Activated CD8-positive, alpha-beta memory T cell treated with anti-CD3 and anti-CD28 coated beads, Interleukin-2, amount 50 U/mL, for 1 hour (primary cell): ENCODE measurements around the gene CLEC16A.

Source experiments
- DNase-seq: peaks from one replicate; pipeline ENCODE4 v3.0.0-alpha.2; 2020; ENCODE audit errors: extremely low read depth

CLEC16A gene

GRCh38 chr16:11045441-11045840 lies 101.1 kb downstream of the CLEC16A start:
- DNase-seq: no peak

GRCh38 chr16:11045846-11046245 lies 101.5 kb downstream of the CLEC16A start:
- no peak for DNase-seq

- DNase-seq: no peak
Measured at GRCh38 chr16:11046382-11046931, 102.1 kb downstream of the CLEC16A start.

GRCh38 chr16:11047057-11047456 lies 102.7 kb downstream of the CLEC16A start:
- DNase-seq: no peak

- no peak for DNase-seq
Measured at GRCh38 chr16:11047939-11048800, 103.8 kb downstream of the CLEC16A start.

GRCh38 chr16:11049396-11050059 lies 105.2 kb downstream of the CLEC16A start:
- DNase-seq: no peak

GRCh38 chr16:11050536-11050935 lies 106.2 kb downstream of the CLEC16A start:
- DNase-seq: no peak

GRCh38 chr16:11050944-11051343 lies 106.6 kb downstream of the CLEC16A start:
- no peak for DNase-seq

GRCh38 chr16:11051430-11051829 lies 107.1 kb downstream of the CLEC16A start:
- no peak for DNase-seq

GRCh38 chr16:11051879-11052808 lies 107.8 kb downstream of the CLEC16A start:
- no peak for DNase-seq

- no peak for DNase-seq
Measured at GRCh38 chr16:11053916-11054460, 109.6 kb downstream of the CLEC16A start.

- DNase-seq: no peak
Measured at GRCh38 chr16:11056090-11056992, 112.0 kb downstream of the CLEC16A start.

- no peak for DNase-seq
Measured at GRCh38 chr16:11056993-11057649, 112.8 kb downstream of the CLEC16A start.

GRCh38 chr16:11057711-11058345 lies 113.5 kb downstream of the CLEC16A start:
- no peak for DNase-seq

GRCh38 chr16:11058832-11059231 lies 114.5 kb downstream of the CLEC16A start:
- no peak for DNase-seq

- no peak for DNase-seq
Measured at GRCh38 chr16:11059588-11059987, 115.2 kb downstream of the CLEC16A start.

- no peak for DNase-seq
Measured at GRCh38 chr16:11060364-11060763, 116.0 kb downstream of the CLEC16A start.

GRCh38 chr16:11060842-11061241 lies 116.5 kb downstream of the CLEC16A start:
- DNase-seq: no peak

- DNase-seq: no peak
Measured at GRCh38 chr16:11061629-11062270, 117.4 kb downstream of the CLEC16A start.
